ENCODE measurements around the gene CALY.
"Not testable (repeated sequence)": the region's sequence is repeated elsewhere in the genome, so short reads cannot be mapped to it uniquely, and the experiment has no call there.

Gene CALY

GRCh38 chr10:133328358-133329343 is 8.0 kb downstream of the CALY start:
- DNase-seq = no peak

- no peak for DNase-seq
Measured at GRCh38 chr10:133327651-133328357, 8.9 kb downstream of the CALY start.

- no peak for DNase-seq
Measured at GRCh38 chr10:133326745-133327650, 9.7 kb downstream of the CALY start.

GRCh38 chr10:133326223-133326551 is 10.5 kb downstream of the CALY start:
- no peak for DNase-seq

- DNase-seq = no peak
Measured at GRCh38 chr10:133325440-133326222, 11.1 kb downstream of the CALY start.

GRCh38 chr10:133324857-133325260 is 11.8 kb downstream of the CALY start:
- no peak for DNase-seq

- peak; percentile 68 for DNase-seq
Measured at GRCh38 chr10:133324198-133324792, 12.4 kb downstream of the CALY start.

GRCh38 chr10:133322064-133322709 is 14.5 kb downstream of the CALY start:
- DNase-seq = not testable (repeated sequence)

- not testable (repeated sequence) for DNase-seq
Measured at GRCh38 chr10:133320852-133321422, 15.8 kb downstream of the CALY start.

- DNase-seq = peak; percentile 33
Measured at GRCh38 chr10:133318494-133319127, 18.1 kb downstream of the CALY start.

- no peak for DNase-seq
Measured at GRCh38 chr10:133316732-133317131, 20.0 kb downstream of the CALY start.

- DNase-seq = no peak
Measured at GRCh38 chr10:133316266-133316665, 20.4 kb downstream of the CALY start.

GRCh38 chr10:133315847-133316246 is 20.8 kb downstream of the CALY start:
- no peak for DNase-seq

- no peak for DNase-seq
Measured at GRCh38 chr10:133314911-133315310, 21.8 kb downstream of the CALY start.

- DNase-seq = no peak
Measured at GRCh38 chr10:133313192-133313591, 23.5 kb downstream of the CALY start.

- no peak for DNase-seq
Measured at GRCh38 chr10:133312769-133313145, 23.9 kb downstream of the CALY start.

- no peak for DNase-seq
Measured at GRCh38 chr10:133312016-133312768, 24.5 kb downstream of the CALY start.

GRCh38 chr10:133311570-133311969 is 25.1 kb downstream of the CALY start:
- no peak for DNase-seq

- DNase-seq = no peak
Measured at GRCh38 chr10:133310789-133311188, 25.9 kb downstream of the CALY start.

- no peak for DNase-seq
Measured at GRCh38 chr10:133310399-133310755, 26.3 kb downstream of the CALY start.

Data from NCI-H1105 treated with DMSO at 0.1 percent for 48 hours (cell line).